SU-DHL-6 (cell line): ENCODE results near the gene LCN10.

Experiments used
- CTCF ChIP-seq: fragments of 200-600 bp; sonication (generic); IDR thresholded peaks from one replicate; pipeline ENCODE4 v1.5.1; 2017; ENCODE audit warnings: antibody characterized with exemption, mild to moderate bottlenecking, low read length, moderate library complexity; ENCODE audit not compliant: insufficient read depth, poor library complexity, severe bottlenecking
- EZH2phosphoT487 ChIP-seq: fragments of 200-600 bp; sonication (generic), shearing (Covaris generic); conservative IDR thresholded peaks from 2 replicates; pipeline ENCODE4 v1.6.1; 2018; ENCODE audit warnings: mild to moderate bottlenecking, antibody characterized with exemption, low read length, moderate library complexity, mixed read lengths

DNA sequence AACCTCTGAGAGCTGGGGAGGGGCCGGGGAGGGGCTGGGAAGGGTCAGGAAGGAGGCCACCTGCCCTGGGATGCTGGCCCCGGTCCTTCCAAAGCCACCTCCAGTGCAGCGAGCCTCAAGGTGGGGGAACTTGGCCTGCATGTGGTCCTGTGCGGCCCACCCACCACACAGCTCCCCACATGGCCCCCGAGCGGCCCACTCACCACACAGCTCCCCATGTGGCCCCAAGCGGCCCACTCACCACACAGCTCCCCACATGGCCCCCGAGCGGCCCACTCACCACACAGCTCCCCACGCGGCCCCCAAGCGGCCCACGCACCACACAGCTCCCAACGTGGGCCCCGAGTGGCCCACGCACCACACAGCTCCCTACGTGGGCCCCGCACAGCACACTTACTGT is 2.0 kb upstream of the LCN10 start:
- TF ChIP-seq CTCF (no peak), EZH2phosphoT487 (no peak)
